Activated naive CD8-positive, alpha-beta T cell treated with anti-CD3 and anti-CD28 coated beads, Interleukin-2, amount 50 U/mL, for 16 hours (primary cell): Measurements from ENCODE around the gene FBXL7.

ENCODE experiments used
- DNase-seq: peaks from one replicate; pipeline ENCODE4 v3.0.0-alpha.2; 2020; ENCODE audit warnings: low read depth, low spot score

Gene FBXL7

GRCh38 chr5:15612915-15613635, 113.1 kb downstream of the FBXL7 start:
- DNase-seq, result no peak

- no peak for DNase-seq
Observed at GRCh38 chr5:15614679-15615078, 114.7 kb downstream of the FBXL7 start.

GRCh38 chr5:15615859-15616258, 115.9 kb downstream of the FBXL7 start:
- no peak for DNase-seq

GRCh38 chr5:15618938-15619337, 119.0 kb downstream of the FBXL7 start:
- DNase-seq, result no peak

GRCh38 chr5:15620501-15620900, 120.5 kb downstream of the FBXL7 start:
- DNase-seq, result no peak

GRCh38 chr5:15621094-15621493, 121.1 kb downstream of the FBXL7 start:
- no peak for DNase-seq

- DNase-seq, result no peak
Observed at GRCh38 chr5:15623794-15624193, 123.8 kb downstream of the FBXL7 start.

GRCh38 chr5:15627109-15627508, 127.1 kb downstream of the FBXL7 start:
- DNase-seq, result no peak

- DNase-seq, result no peak
Observed at GRCh38 chr5:15627647-15628046, 127.7 kb downstream of the FBXL7 start.

GRCh38 chr5:15630441-15630840, 130.5 kb downstream of the FBXL7 start:
- DNase-seq, result no peak

- no peak for DNase-seq
Observed at GRCh38 chr5:15634591-15635288, 134.8 kb downstream of the FBXL7 start.

GRCh38 chr5:15635289-15635616, 135.3 kb downstream of the FBXL7 start:
- no peak for DNase-seq

GRCh38 chr5:15637345-15637744, 137.4 kb downstream of the FBXL7 start:
- DNase-seq, result no peak

- DNase-seq, result no peak
Observed at GRCh38 chr5:15637886-15638285, 137.9 kb downstream of the FBXL7 start.

- no peak for DNase-seq
Observed at GRCh38 chr5:15638296-15638695, 138.3 kb downstream of the FBXL7 start.

GRCh38 chr5:15639288-15639687, 139.3 kb downstream of the FBXL7 start:
- DNase-seq, result no peak

GRCh38 chr5:15640116-15640515, 140.1 kb downstream of the FBXL7 start:
- no peak for DNase-seq

- DNase-seq, result no peak
Observed at GRCh38 chr5:15643731-15644130, 143.8 kb downstream of the FBXL7 start.

- DNase-seq, result no peak
Observed at GRCh38 chr5:15645381-15646160, 145.6 kb downstream of the FBXL7 start.

GRCh38 chr5:15646371-15646770, 146.4 kb downstream of the FBXL7 start:
- no peak for DNase-seq

GRCh38 chr5:15647251-15647650, 147.3 kb downstream of the FBXL7 start:
- DNase-seq, result no peak

- DNase-seq, result no peak
Observed at GRCh38 chr5:15650266-15650665, 150.3 kb downstream of the FBXL7 start.

- DNase-seq, result no peak
Observed at GRCh38 chr5:15654779-15655178, 154.8 kb downstream of the FBXL7 start.
